Neural cell (in vitro differentiated cells): ENCODE data around the gene ITIH4. TPM values are rescaled to one million over a fixed set of nuclear protein-coding genes. Genes with fewer than 3 reads are reported as not detected.

Source experiments
- H2AFZ ChIP-seq: fragments of 200-600, 300-800 bp; sonication (generic), shearing (Covaris generic); 2 replicates; pipeline ENCODE4 v1.6.0; 2014; ENCODE audit warnings: low read depth, mild to moderate bottlenecking, antibody characterized with exemption, low read length, moderate library complexity
- H3F3A ChIP-seq: fragments of 200-600 bp; shearing (Covaris generic); 2 replicates; pipeline ENCODE4 v1.6.1; 2016; ENCODE audit warnings: mild to moderate bottlenecking, moderate library complexity, mixed read lengths, antibody characterized with exemption, low read length; ENCODE audit not compliant: insufficient read depth, poor library complexity, severe bottlenecking
- H3K27ac ChIP-seq: fragments of 200-600, 300-800 bp; sonication (generic), shearing (Covaris generic); 2 replicates; pipeline ENCODE4 v1.5.1; 2014; ENCODE audit warnings: mild to moderate bottlenecking, low read length, moderate library complexity
- H3K27me3 ChIP-seq: fragments of 300-800, 200-600 bp; sonication (generic), shearing (Covaris generic); 2 replicates; pipeline ENCODE4 v1.6.0; 2014; ENCODE audit warnings: mild to moderate bottlenecking, low read depth, low read length, moderate library complexity; ENCODE audit not compliant: insufficient read depth
- H3K36me3 ChIP-seq: fragments of 300-800, 200-600 bp; sonication (generic), shearing (Covaris generic); 2 replicates; pipeline ENCODE4 v1.5.1; 2014; ENCODE audit warnings: mild to moderate bottlenecking, antibody characterized with exemption, low read length, moderate library complexity; ENCODE audit not compliant: insufficient read depth
- H3K4me2 ChIP-seq: fragments of 300-800, 200-600 bp; sonication (generic), shearing (Covaris generic); 2 replicates; pipeline ENCODE4 v1.6.0; 2014; ENCODE audit warnings: mild to moderate bottlenecking, low read length
- H3K4me3 ChIP-seq: fragments of 300-800, 200-600 bp; sonication (generic), shearing (Covaris generic); 2 replicates; pipeline ENCODE4 v1.5.1; 2014; ENCODE audit warnings: mild to moderate bottlenecking, low read length, moderate library complexity
- H3K79me2 ChIP-seq: fragments of 200-600 bp; shearing (Covaris generic); replicated peaks from 2 replicates; pipeline ENCODE4 v1.6.0; 2014; ENCODE audit warnings: mild to moderate bottlenecking, low read length, moderate library complexity; ENCODE audit not compliant: insufficient read depth
- H3K9ac ChIP-seq: fragments of 300-800, 200-600 bp; sonication (generic), shearing (Covaris generic); 2 replicates; pipeline ENCODE4 v1.6.1; 2016; ENCODE audit warnings: mild to moderate bottlenecking, low read length, mixed read lengths
- H3K9me2 ChIP-seq: fragments of 200-600 bp; shearing (Covaris generic); 2 replicates; pipeline ENCODE4 v1.6.1; 2016; ENCODE audit warnings: mild to moderate bottlenecking, low read length, mixed read lengths; ENCODE audit not compliant: insufficient read depth
- H3K9me3 ChIP-seq: fragments of 200-600, 300-800 bp; sonication (generic), shearing (Covaris generic); 2 replicates; pipeline ENCODE4 v1.6.1; 2016; ENCODE audit warnings: mild to moderate bottlenecking, mixed run types, low read length, moderate library complexity, mixed read lengths
- H4K20me1 ChIP-seq: fragments of 200-600 bp; shearing (Covaris generic); 2 replicates; pipeline ENCODE4 v1.6.1; 2016; ENCODE audit warnings: mild to moderate bottlenecking, mixed run types; ENCODE audit not compliant: insufficient read depth
- CTCF ChIP-seq: fragments of 450-650 bp; IDR thresholded peaks from 2 replicates; pipeline ENCODE4 v1.5.1; 2014; ENCODE audit warnings: antibody characterized with exemption, mild to moderate bottlenecking, moderate library complexity; ENCODE audit not compliant: poor library complexity, severe bottlenecking
- EP300 ChIP-seq: fragments of 450-650 bp; conservative IDR thresholded peaks from 2 replicates; pipeline ENCODE4 v1.6.1; 2014; ENCODE audit warnings: antibody characterized with exemption, mild to moderate bottlenecking, moderate library complexity; ENCODE audit not compliant: poor library complexity, severe bottlenecking
- EZH2 ChIP-seq: fragments of 200-600, 300-800 bp; shearing (Covaris generic), sonication (generic); IDR thresholded peaks from 2 replicates; pipeline ENCODE4 v1.6.1; 2014; ENCODE audit warnings: antibody characterized with exemption, low read length, borderline replicate concordance, mild to moderate bottlenecking; ENCODE audit not compliant: insufficient read depth, poor library complexity, severe bottlenecking
- MXI1 ChIP-seq: fragments of 450-650 bp; conservative IDR thresholded peaks from 2 replicates; pipeline ENCODE4 v1.6.1; 2014; ENCODE audit warnings: antibody characterized with exemption, mild to moderate bottlenecking; ENCODE audit not compliant: poor library complexity, severe bottlenecking
- POLR2AphosphoS5 ChIP-seq: IDR thresholded peaks from 2 replicates; pipeline ENCODE4 v1.6.1; 2012
- RAD21 ChIP-seq: fragments of 450-650 bp; conservative IDR thresholded peaks from 2 replicates; pipeline ENCODE4 v1.6.1; 2014; ENCODE audit warnings: antibody characterized with exemption, mild to moderate bottlenecking, moderate library complexity
- SMC3 ChIP-seq: fragments of 450-650 bp; conservative IDR thresholded peaks from 2 replicates; pipeline ENCODE4 v1.6.1; 2014; ENCODE audit warnings: antibody characterized with exemption, mild to moderate bottlenecking, moderate library complexity; ENCODE audit not compliant: poor library complexity
- TAF1 ChIP-seq: IDR thresholded peaks from 2 replicates; pipeline ENCODE4 v1.6.1; 2012; ENCODE audit warnings: low read depth
- polyA plus RNA-seq: library from polyadenylated mRNA; depleted of rRNA; stranded (reverse); fragments of >200 nt; gene quantifications from 2 replicates; pipeline ENCODE4 v1.2.3, GENCODE V29; 2014
- TF ChIP-seq, protein P1 (sequence below): IDR thresholded peaks from 2 replicates; pipeline ENCODE4 v1.6.1; 2012; ENCODE audit warnings: borderline replicate concordance

ITIH4 gene
- polyA plus RNA-seq, 1 donor from 2014 or later: 16.3 TPM

GRCh38 chr3:52817860-52818259 lies 12.6 kb downstream of the ITIH4 start:
- H4K20me1 ChIP-seq: no peaks in the 10 kb centered on the region
- no peak overlapping the region for H3K27ac ChIP-seq
- no peaks in the 10 kb centered on the region for H3K9me3 ChIP-seq
- no peak overlapping the region for H3K4me2 ChIP-seq
- no peak overlapping the region for H3K9ac ChIP-seq
- TF ChIP-seq, protein P1, sequence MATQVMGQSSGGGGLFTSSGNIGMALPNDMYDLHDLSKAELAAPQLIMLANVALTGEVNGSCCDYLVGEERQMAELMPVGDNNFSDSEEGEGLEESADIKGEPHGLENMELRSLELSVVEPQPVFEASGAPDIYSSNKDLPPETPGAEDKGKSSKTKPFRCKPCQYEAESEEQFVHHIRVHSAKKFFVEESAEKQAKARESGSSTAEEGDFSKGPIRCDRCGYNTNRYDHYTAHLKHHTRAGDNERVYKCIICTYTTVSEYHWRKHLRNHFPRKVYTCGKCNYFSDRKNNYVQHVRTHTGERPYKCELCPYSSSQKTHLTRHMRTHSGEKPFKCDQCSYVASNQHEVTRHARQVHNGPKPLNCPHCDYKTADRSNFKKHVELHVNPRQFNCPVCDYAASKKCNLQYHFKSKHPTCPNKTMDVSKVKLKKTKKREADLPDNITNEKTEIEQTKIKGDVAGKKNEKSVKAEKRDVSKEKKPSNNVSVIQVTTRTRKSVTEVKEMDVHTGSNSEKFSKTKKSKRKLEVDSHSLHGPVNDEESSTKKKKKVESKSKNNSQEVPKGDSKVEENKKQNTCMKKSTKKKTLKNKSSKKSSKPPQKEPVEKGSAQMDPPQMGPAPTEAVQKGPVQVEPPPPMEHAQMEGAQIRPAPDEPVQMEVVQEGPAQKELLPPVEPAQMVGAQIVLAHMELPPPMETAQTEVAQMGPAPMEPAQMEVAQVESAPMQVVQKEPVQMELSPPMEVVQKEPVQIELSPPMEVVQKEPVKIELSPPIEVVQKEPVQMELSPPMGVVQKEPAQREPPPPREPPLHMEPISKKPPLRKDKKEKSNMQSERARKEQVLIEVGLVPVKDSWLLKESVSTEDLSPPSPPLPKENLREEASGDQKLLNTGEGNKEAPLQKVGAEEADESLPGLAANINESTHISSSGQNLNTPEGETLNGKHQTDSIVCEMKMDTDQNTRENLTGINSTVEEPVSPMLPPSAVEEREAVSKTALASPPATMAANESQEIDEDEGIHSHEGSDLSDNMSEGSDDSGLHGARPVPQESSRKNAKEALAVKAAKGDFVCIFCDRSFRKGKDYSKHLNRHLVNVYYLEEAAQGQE: no peak
- TF ChIP-seq CTCF: no peak
- no peak for TF ChIP-seq TAF1
- TF ChIP-seq MXI1: no peak
- TF ChIP-seq SMC3: no peak
- TF ChIP-seq EZH2: no peak
- no peak for TF ChIP-seq RAD21
- no peak for TF ChIP-seq POLR2AphosphoS5
- TF ChIP-seq EP300: no peak
- H3K27me3 ChIP-seq: no peaks in the 10 kb centered on the region
- no peaks in the 10 kb centered on the region for H3F3A ChIP-seq
- H3K9me2 ChIP-seq: no peaks in the 10 kb centered on the region
- no peaks in the 10 kb centered on the region for H3K36me3 ChIP-seq
- no peak overlapping the region for H2AFZ ChIP-seq
- no peak overlapping the region for H3K4me3 ChIP-seq
- no peaks in the 10 kb centered on the region for H3K79me2 ChIP-seq

DNA sequence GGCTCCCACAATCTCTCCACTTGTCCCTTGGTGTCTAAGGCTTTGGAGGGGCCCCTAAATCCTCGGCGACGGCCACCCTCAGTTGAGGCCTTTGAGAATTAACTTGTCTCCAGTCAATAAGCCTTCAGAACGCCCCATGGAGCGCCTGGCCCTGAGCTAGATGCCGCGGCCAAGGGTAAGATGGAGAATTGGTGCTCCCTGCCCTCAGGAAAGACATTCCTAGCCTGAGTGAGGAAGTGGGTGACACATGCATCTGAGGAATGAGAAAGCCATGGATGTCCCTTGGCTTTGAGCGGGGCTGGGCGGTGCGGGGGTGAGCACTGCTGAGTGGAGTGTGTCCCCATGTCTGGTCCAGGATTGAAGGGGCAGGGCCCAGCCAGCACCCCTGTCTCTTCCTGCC lies 13.3 kb downstream of the ITIH4 start:
- H3K79me2 ChIP-seq: no peaks in the 10 kb centered on the region
- no peak overlapping the region for H2AFZ ChIP-seq
- no peak overlapping the region for H3K9ac ChIP-seq
- H3F3A ChIP-seq: no peaks in the 10 kb centered on the region
- H3K27me3 ChIP-seq: no peaks in the 10 kb centered on the region
- no peaks in the 10 kb centered on the region for H4K20me1 ChIP-seq
- H3K9me3 ChIP-seq: no peaks in the 10 kb centered on the region
- no peaks in the 10 kb centered on the region for H3K9me2 ChIP-seq
- H3K36me3 ChIP-seq: no peaks in the 10 kb centered on the region
- no peak overlapping the region for H3K4me2 ChIP-seq
- no peak for TF ChIP-seq MXI1
- TF ChIP-seq, protein P1: no peak
- no peak for TF ChIP-seq EZH2
- no peak for TF ChIP-seq TAF1
- H3K4me3 ChIP-seq: no peak overlapping the region
- H3K27ac ChIP-seq: no peak overlapping the region
